ENCODE data around the gene LAMC3. TPM values are rescaled to one million over a fixed set of nuclear protein-coding genes. Genes with fewer than 3 reads are reported as not detected.
A peak's percentile ranks its signal among the peaks of the same experiment; 100 is the strongest.

The LAMC3 gene
- total RNA-seq, 1 donor from 2014 or later, result 0.03 TPM

DNA sequence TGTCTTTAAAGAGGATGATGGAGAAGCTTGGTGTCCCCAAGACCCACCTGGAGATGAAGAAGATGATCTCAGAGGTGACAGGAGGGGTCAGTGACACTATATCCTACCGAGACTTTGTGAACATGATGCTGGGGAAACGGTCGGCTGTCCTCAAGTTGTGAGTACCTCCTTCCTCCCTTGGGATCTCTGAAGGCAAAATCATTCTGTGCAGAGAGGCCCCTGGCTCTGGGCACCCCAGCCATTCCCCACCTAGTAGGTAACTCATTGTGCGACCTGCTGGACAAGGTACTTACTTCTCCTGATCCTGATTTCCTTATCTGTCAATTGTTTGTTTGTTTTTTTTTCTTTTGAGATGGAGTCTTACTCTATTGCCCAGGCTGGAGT, 108.8 kb downstream of the LAMC3 start:
- DNase-seq, result no peak
- intact Hi-C loops (cut with DNase I), result no loop called here
- no peak for ATAC-seq (ENCODE audit: poor library complexity)

- DNase-seq, result no peak
- intact Hi-C loops (cut with DNase I), result no loop called here
Measured at GRCh38 chr9:131119600-131119999, 110.6 kb downstream of the LAMC3 start.

GRCh38 chr9:131120620-131121228, 111.8 kb downstream of the LAMC3 start:
- intact Hi-C loops (cut with DNase I), result no loop called here
- DNase-seq (no peak), ATAC-seq (ENCODE audit: poor library complexity) (no peak)

More at GRCh38 chr9:131119600-131119999, 110.6 kb downstream of the LAMC3 start:
- no peak for ATAC-seq (ENCODE audit: poor library complexity)

DNA sequence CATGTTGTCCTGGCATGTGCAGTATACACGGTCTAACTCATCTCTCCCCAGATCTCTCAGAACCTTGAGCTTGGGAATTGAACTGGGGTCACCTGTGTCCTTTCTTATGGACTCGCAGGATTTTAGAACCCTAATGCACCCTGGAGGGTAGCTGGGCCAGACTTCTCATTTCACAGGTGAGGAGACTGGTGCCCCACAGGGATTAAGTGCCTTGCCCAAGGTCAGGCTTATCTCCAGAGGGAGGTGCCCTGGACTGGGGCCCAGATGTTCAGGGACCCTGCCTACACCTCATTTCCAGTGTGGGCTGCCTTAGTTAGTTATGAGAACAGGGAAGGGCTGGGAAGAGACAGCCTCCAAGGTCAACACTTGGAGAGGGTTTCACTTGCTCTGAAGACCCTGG, 112.4 kb downstream of the LAMC3 start:
- ATAC-seq (ENCODE audit: poor library complexity) (no peak), DNase-seq (no peak)
- intact Hi-C loops (cut with DNase I), result no loop called here

GRCh38 chr9:131122158-131122557, 113.2 kb downstream of the LAMC3 start:
- intact Hi-C loops (cut with DNase I), result no loop called here
- DNase-seq, result no peak
- no peak for ATAC-seq (ENCODE audit: poor library complexity)

DNA sequence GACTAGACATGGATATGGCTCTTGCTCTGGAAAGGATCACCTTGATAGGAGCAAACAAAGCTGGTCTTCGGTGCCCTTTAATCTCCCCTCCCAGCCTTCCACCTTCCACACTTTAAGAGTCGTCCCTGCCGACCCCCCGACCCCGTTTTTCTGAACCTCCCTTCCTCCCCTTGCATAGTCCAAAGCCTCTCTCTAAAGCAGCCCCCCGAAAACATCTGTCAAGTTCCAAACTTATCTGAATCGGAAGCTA, 116.0 kb downstream of the LAMC3 start:
- intact Hi-C loops (cut with DNase I), result no loop called here
- DNase-seq (no peak), ATAC-seq (ENCODE audit: poor library complexity) (peak; percentile 14)

DNA sequence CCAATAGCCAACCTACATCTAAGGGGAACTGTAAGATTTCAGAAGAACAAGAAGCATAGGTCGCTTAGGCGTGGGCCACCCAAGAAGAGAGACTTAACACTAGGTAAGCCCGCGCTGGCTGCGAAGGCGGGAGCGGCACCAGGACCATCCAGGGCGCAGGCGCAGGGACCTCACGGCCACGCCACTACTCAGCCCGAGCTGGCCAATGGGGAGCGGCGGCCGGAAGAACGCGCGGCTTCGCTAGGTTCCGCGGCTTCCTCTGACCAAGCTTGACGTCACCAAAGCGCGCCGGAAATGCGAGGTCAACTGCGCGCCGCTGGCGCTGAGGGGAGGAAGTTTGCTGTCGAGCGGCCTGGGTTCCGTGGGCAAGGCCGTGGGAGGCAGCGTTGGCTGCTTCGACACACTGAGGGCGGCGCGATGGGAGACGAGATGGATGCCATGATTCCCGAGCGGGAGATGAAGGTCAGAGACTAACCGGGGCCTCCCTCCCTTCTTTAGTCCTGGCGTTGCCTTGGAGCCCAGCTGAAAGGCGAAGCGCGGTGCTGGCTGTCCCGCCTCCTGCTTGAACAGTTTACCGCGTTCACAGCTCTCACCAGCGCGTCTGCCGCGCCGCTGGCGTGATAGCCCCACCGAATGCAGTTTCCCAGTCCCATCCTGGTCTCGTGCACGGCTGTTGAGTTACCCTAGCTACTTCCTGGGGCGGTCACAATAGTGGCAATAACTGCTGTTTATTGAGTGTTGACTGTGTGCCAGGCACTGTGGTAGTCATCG, 116.5 kb downstream of the LAMC3 start, which contains the start of gene NUP214:
Gene NUP214, plus strand, starts transcription at position 299 of the 771 bp plus-strand sequence. Its CDS starts 119 bp downstream, at position 418.
- intact Hi-C loops (cut with DNase I), result no loop called here
- DNase-seq, result peak; percentile 100
- ATAC-seq (ENCODE audit: poor library complexity), result peak; percentile 100

- no peak for DNase-seq
- ATAC-seq (ENCODE audit: poor library complexity), result no peak
- intact Hi-C loops (cut with DNase I), result no loop called here
Measured at GRCh38 chr9:131126059-131126426, 117.1 kb downstream of the LAMC3 start.

- DNase-seq, result no peak
- ATAC-seq (ENCODE audit: poor library complexity), result no peak
- intact Hi-C loops (cut with DNase I), result no loop called here
Measured at GRCh38 chr9:131129183-131129582, 120.2 kb downstream of the LAMC3 start.

DNA sequence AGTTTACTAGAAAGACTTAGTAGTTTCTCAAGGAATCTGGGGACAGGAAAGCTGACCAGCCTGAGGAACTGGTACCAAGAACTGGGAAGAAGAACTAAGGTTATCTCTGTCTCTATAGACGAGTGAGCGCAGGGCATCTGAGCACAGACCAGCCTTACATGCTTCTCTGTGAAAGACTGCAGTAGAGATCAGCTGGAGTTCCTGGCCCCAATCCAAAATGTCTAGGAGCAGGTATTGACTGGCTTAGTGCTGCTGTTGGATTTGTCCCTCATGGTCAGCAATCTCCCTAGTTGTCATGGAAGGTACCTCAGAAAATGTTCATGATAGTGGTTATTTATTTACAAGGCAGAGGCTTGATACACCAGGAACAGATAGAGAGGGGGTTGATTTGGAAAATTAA, 129.7 kb downstream of the LAMC3 start:
- intact Hi-C loops (cut with DNase I), result no loop called here
- ATAC-seq (ENCODE audit: poor library complexity) (no peak), DNase-seq (no peak)

DNA sequence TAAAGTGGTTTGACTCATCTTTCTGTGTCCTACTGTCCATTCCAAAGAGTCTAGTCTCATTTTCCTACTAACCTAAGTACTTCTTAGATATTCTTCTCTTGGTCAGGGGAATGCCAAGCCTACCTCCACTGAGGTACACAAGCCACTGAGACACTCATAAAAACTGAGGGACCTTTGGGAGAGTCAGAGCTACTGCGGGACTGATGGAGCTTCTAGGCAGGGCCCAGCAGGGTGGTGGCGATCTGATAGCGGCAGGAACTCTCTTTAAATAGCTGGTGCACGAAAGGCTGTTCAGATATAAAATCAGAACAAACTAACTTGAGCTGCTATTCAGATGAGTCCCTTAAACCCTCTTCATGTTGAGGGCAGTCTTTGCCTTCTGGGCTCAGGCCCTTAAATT, 131.1 kb downstream of the LAMC3 start:
- intact Hi-C loops (cut with DNase I), result no loop called here
- ATAC-seq (ENCODE audit: poor library complexity), result no peak
- no peak for DNase-seq

DNA sequence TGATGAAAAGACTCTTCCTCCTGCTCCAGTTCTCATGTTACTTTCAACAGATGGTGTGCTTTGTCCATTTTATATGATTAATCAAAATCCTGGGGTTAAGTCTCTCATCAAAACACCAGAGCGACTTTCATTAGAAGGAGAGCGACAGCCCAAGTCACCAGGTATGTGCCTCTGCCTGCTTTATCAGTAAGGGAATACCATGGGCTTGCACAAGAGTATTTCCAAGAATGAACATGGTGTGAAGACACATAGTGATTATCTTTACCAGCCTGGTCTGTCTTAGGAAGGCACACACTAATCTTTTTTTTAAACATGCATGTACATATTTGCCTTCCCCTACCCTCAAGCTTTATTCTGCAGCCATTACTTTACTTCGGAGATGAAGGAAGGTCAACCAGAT, 131.6 kb downstream of the LAMC3 start:
- intact Hi-C loops (cut with DNase I), result no loop called here
- ATAC-seq (ENCODE audit: poor library complexity), result no peak
- DNase-seq, result no peak

GRCh38 chr9:131142160-131142559, 133.2 kb downstream of the LAMC3 start:
- DNase-seq (no peak), ATAC-seq (ENCODE audit: poor library complexity) (no peak)
- intact Hi-C loops (cut with DNase I), result no loop called here

Other genes with a start within 250 kb of the LAMC3 start
- gene ABL1, start 173.9 kb upstream of the LAMC3 start, total RNA-seq, result 31.5 TPM
- not detected for gene QRFP, start 112.4 kb upstream of the LAMC3 start, total RNA-seq
- 0.59 TPM for gene FIBCD1, start 69.9 kb upstream of the LAMC3 start, total RNA-seq
- gene AIF1L, start 87.4 kb downstream of the LAMC3 start, total RNA-seq, result 22.8 TPM
- 22.4 TPM for gene NUP214, start 116.4 kb downstream of the LAMC3 start, total RNA-seq

Data from Right ventricle myocardium superior (tissue), 1 donor.